BLaER1 (cell line): ENCODE measurements around the gene MAPK9.
A peak's percentile ranks its signal among the peaks of the same experiment; 100 is the strongest.
"Not testable (repeated sequence)": the region's sequence is repeated elsewhere in the genome, so short reads cannot be mapped to it uniquely, and the experiment has no call there.

ENCODE experiments used
- H3K27ac ChIP-seq: shearing (Covaris generic); formaldehyde crosslinking; 2 replicates; pipeline ENCODE4 v1.8.1; 2022
- H3K27me3 ChIP-seq: shearing (Covaris generic); formaldehyde crosslinking; 2 replicates; pipeline ENCODE4 v1.8.1; 2022
- H3K36me3 ChIP-seq: shearing (Covaris generic); formaldehyde crosslinking; 2 replicates; pipeline ENCODE4 v1.8.1; 2022
- H3K4me1 ChIP-seq: shearing (Covaris generic); formaldehyde crosslinking; 2 replicates; pipeline ENCODE4 v1.8.1; 2022
- H3K4me2 ChIP-seq: shearing (Covaris generic); formaldehyde crosslinking; 2 replicates; pipeline ENCODE4 v1.8.1; 2022
- H3K4me3 ChIP-seq: shearing (Covaris generic); formaldehyde crosslinking; 2 replicates; pipeline ENCODE4 v1.8.1; 2022
- H3K9ac ChIP-seq: shearing (Covaris generic); formaldehyde crosslinking; 2 replicates; pipeline ENCODE4 v1.8.1; 2022
- H3K9me3 ChIP-seq: shearing (Covaris generic); formaldehyde crosslinking; 2 replicates; pipeline ENCODE4 v1.8.1; 2022
- H4K20me1 ChIP-seq: shearing (Covaris generic); formaldehyde crosslinking; 2 replicates; pipeline ENCODE4 v1.8.1; 2022
- Cebpa-rat ChIP-seq: shearing (Covaris generic); IDR thresholded peaks from 2 replicates; pipeline ENCODE4 v1.8.1; 2022

The MAPK9 gene

GRCh38 chr5:180215783-180216630 is 75.9 kb downstream of the MAPK9 start:
- Histone ChIP-seq H3K4me3 (no peak overlapping the region), H4K20me1 (no peaks in the 10 kb centered on the region)
- no peak for TF ChIP-seq Cebpa-rat

GRCh38 chr5:180214870-180215770 is 76.8 kb downstream of the MAPK9 start:
- H3K36me3 ChIP-seq = no peaks in the 10 kb centered on the region
- peaks cover 10% of the 10 kb centered on the region; the same call in 1 of the 2 replicates for H3K9me3 ChIP-seq
- no peak overlapping the region for H3K27ac ChIP-seq
- H3K4me3 ChIP-seq = no peak overlapping the region
- H3K4me1 ChIP-seq = peaks cover 19% of the 10 kb centered on the region
- no peak overlapping the region for H3K4me2 ChIP-seq
- H3K27me3 ChIP-seq = no peaks in the 10 kb centered on the region
- H4K20me1 ChIP-seq = no peaks in the 10 kb centered on the region
- TF ChIP-seq Cebpa-rat = no peak
- no peak overlapping the region for H3K9ac ChIP-seq

More at GRCh38 chr5:180215783-180216630, 75.9 kb downstream of the MAPK9 start:
- H3K36me3 ChIP-seq = no peaks in the 10 kb centered on the region
- H3K27ac ChIP-seq = no peak overlapping the region
- no peak overlapping the region for H3K9ac ChIP-seq
- H3K4me2 ChIP-seq = no peak overlapping the region
- H3K4me1 ChIP-seq = peaks cover 19% of the 10 kb centered on the region
- H3K9me3 ChIP-seq = peaks cover 10% of the 10 kb centered on the region; the same call in 1 of the 2 replicates
- no peaks in the 10 kb centered on the region for H3K27me3 ChIP-seq

- H3K27me3 ChIP-seq = no peaks in the 10 kb centered on the region
- H3K4me2 ChIP-seq = no peak overlapping the region
- no peaks in the 10 kb centered on the region for H3K36me3 ChIP-seq
- no peak overlapping the region for H3K27ac ChIP-seq
- H3K4me1 ChIP-seq = peaks cover 19% of the 10 kb centered on the region
- peaks cover 8% of the 10 kb centered on the region; the same call in 1 of the 2 replicates for H3K9me3 ChIP-seq
- H3K9ac ChIP-seq = no peak overlapping the region
- H4K20me1 ChIP-seq = no peaks in the 10 kb centered on the region
- no peak overlapping the region for H3K4me3 ChIP-seq
- no peak for TF ChIP-seq Cebpa-rat
These were observed 78.2 kb downstream of the MAPK9 start for GRCh38 chr5:180213657-180214207.

GRCh38 chr5:180213256-180213600 is 78.7 kb downstream of the MAPK9 start:
- H3K4me2 ChIP-seq = peak overlapping the region; percentile 30
- peaks cover 3% of the 10 kb centered on the region for H3K27me3 ChIP-seq

GRCh38 chr5:180212363-180213255 is 79.3 kb downstream of the MAPK9 start:
- Histone ChIP-seq H3K4me1 (peaks cover 26% of the 10 kb centered on the region), H3K27me3 (peaks cover 8% of the 10 kb centered on the region), H3K4me2 (peak overlapping the region; percentile 30), H4K20me1 (no peaks in the 10 kb centered on the region), H3K27ac (no peak overlapping the region), H3K9me3 (no peaks in the 10 kb centered on the region), H3K4me3 (no peak overlapping the region), H3K36me3 (no peaks in the 10 kb centered on the region), H3K9ac (no peak overlapping the region)
- TF ChIP-seq Cebpa-rat = no peak

More at GRCh38 chr5:180213256-180213600, 78.7 kb downstream of the MAPK9 start:
- H3K9ac ChIP-seq = no peak overlapping the region
- no peaks in the 10 kb centered on the region for H3K36me3 ChIP-seq
- peaks cover 22% of the 10 kb centered on the region for H3K4me1 ChIP-seq
- no peaks in the 10 kb centered on the region for H4K20me1 ChIP-seq
- no peak overlapping the region for H3K27ac ChIP-seq
- no peak overlapping the region for H3K4me3 ChIP-seq
- peaks cover 4% of the 10 kb centered on the region; the same call in 1 of the 2 replicates for H3K9me3 ChIP-seq
- TF ChIP-seq Cebpa-rat = no peak

GRCh38 chr5:180211761-180212035 is 80.2 kb downstream of the MAPK9 start:
- H4K20me1 ChIP-seq = no peaks in the 10 kb centered on the region
- no peak overlapping the region for H3K4me3 ChIP-seq
- H3K36me3 ChIP-seq = no peaks in the 10 kb centered on the region
- H3K27ac ChIP-seq = no peak overlapping the region
- no peaks in the 10 kb centered on the region for H3K9me3 ChIP-seq
- no peak for TF ChIP-seq Cebpa-rat
- no peak overlapping the region for H3K9ac ChIP-seq
- peaks cover 8% of the 10 kb centered on the region for H3K27me3 ChIP-seq
- H3K4me1 ChIP-seq = peaks cover 24% of the 10 kb centered on the region
- no peak overlapping the region for H3K4me2 ChIP-seq

GRCh38 chr5:180210961-180211760 is 80.7 kb downstream of the MAPK9 start:
- Histone ChIP-seq H3K27ac (no peak overlapping the region), H3K27me3 (peaks cover 8% of the 10 kb centered on the region), H4K20me1 (no peaks in the 10 kb centered on the region), H3K9ac (no peak overlapping the region), H3K36me3 (no peaks in the 10 kb centered on the region), H3K4me1 (peaks cover 19% of the 10 kb centered on the region), H3K9me3 (no peaks in the 10 kb centered on the region), H3K4me3 (no peak overlapping the region), H3K4me2 (no peak overlapping the region)
- TF ChIP-seq Cebpa-rat = no peak

GRCh38 chr5:180210077-180210476 is 81.8 kb downstream of the MAPK9 start:
- H3K36me3 ChIP-seq, H3K27ac ChIP-seq, H3K4me3 ChIP-seq, H3K9ac ChIP-seq, H4K20me1 ChIP-seq, H3K4me2 ChIP-seq, H3K9me3 ChIP-seq, H3K27me3 ChIP-seq: not testable (repeated sequence)
- peaks cover 19% of the 10 kb centered on the region for H3K4me1 ChIP-seq
